Measurements from ENCODE around the gene COL20A1. TPM values are rescaled to one million over a fixed set of nuclear protein-coding genes. Genes with fewer than 3 reads are reported as not detected.

COL20A1 gene
- total and polyA plus RNA-seq, 2 of the 13 experiments (the other 11 are each of a cell fraction or from before 2014, with no cell fraction given) = not detected

DNA sequence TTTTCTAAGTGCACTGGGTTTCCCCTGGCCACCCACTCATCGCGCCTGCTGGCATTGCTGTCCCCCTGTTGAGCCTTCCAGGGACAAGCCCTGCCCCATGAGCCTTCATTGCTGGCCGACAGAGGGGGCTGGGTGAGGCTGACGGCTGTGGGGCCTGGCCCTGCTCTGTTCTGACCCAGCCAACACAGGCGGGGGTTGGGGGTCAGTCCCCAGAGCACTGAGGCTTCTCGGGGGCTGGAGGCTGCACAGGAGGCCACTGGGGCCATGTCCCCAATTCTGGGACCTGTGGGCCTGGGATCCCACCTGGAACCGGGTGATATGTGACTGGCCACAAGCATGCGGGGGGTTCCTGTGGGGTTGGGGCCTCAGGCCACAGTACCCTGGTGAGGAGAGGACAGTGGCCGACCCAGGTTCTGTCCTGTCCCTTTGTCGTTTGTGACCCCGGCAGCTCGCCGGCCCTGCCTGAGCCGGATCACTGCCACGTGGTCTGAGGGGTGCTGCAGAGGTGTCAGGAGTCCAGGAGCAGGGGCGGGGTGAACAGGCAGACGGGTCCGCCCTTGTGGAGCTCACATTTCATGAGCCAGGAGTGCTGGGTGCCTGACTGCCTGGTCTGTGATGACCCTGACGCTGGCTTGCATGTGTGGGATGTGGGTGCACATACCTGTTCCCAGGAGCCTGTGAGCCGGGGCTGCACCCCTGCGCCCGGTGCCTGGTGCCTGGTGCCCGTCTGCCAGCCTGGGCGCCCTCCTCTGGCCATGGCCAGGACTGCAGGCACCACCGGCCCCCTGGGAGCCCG, 2.1 kb upstream of the COL20A1 start (continued):
- TF ChIP-seq FOXP1 (IDR thresholded peaks at IDR 0.05) (no peak), FOXP1 (CRISPR knock-in tag; IDR thresholded peaks at IDR 0.05) (no peak), HNRNPUL1 (IDR thresholded peaks at IDR 0.05; ENCODE audit: low read depth, low read length) (no peak), THYN1 (CRISPR knock-in tag; IDR thresholded peaks at IDR 0.05; ENCODE audit: borderline replicate concordance, low read depth) (no peak), ZSCAN20 (CRISPR knock-in tag; IDR thresholded peaks at IDR 0.05; ENCODE audit: borderline replicate concordance) (0 out of 2 replicates have a peak, but pooled peaks have one; percentile 67), MED1 (CRISPR knock-in tag; IDR thresholded peaks at IDR 0.05) (0 out of 2 replicates have a peak, but pooled peaks have one; percentile 38), SRF (IDR thresholded peaks at IDR 0.05; ENCODE audit: low read depth, low read length) (no peak), SRSF9 (IDR thresholded peaks at IDR 0.05; ENCODE audit: borderline replicate concordance, insufficient read depth, low read depth, low read length, poor library complexity, severe bottlenecking) (no peak), NFYC (CRISPR knock-in tag; IDR thresholded peaks at IDR 0.05) (no peak)
- TF ChIP-seq, protein P1, sequence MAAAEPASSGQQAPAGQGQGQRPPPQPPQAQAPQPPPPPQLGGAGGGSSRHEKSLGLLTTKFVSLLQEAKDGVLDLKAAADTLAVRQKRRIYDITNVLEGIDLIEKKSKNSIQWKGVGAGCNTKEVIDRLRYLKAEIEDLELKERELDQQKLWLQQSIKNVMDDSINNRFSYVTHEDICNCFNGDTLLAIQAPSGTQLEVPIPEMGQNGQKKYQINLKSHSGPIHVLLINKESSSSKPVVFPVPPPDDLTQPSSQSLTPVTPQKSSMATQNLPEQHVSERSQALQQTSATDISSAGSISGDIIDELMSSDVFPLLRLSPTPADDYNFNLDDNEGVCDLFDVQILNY (CRISPR knock-in tag; conservative IDR thresholded peaks at IDR 0.05) = no peak
- TF ChIP-seq, protein P2, sequence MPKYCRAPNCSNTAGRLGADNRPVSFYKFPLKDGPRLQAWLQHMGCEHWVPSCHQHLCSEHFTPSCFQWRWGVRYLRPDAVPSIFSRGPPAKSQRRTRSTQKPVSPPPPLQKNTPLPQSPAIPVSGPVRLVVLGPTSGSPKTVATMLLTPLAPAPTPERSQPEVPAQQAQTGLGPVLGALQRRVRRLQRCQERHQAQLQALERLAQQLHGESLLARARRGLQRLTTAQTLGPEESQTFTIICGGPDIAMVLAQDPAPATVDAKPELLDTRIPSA (CRISPR knock-in tag; IDR thresholded peaks at IDR 0.05; ENCODE audit: borderline replicate concordance) = peak; percentile 6; the same call in 1 of the 2 replicates
- TF ChIP-seq, protein P3, sequence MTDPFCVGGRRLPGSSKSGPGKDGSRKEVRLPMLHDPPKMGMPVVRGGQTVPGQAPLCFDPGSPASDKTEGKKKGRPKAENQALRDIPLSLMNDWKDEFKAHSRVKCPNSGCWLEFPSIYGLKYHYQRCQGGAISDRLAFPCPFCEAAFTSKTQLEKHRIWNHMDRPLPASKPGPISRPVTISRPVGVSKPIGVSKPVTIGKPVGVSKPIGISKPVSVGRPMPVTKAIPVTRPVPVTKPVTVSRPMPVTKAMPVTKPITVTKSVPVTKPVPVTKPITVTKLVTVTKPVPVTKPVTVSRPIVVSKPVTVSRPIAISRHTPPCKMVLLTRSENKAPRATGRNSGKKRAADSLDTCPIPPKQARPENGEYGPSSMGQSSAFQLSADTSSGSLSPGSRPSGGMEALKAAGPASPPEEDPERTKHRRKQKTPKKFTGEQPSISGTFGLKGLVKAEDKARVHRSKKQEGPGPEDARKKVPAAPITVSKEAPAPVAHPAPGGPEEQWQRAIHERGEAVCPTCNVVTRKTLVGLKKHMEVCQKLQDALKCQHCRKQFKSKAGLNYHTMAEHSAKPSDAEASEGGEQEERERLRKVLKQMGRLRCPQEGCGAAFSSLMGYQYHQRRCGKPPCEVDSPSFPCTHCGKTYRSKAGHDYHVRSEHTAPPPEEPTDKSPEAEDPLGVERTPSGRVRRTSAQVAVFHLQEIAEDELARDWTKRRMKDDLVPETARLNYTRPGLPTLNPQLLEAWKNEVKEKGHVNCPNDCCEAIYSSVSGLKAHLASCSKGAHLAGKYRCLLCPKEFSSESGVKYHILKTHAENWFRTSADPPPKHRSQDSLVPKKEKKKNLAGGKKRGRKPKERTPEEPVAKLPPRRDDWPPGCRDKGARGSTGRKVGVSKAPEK (CRISPR knock-in tag; IDR thresholded peaks at IDR 0.05; ENCODE audit: borderline replicate concordance) = 0 out of 2 replicates have a peak, but pooled peaks have one; percentile 25
- TF ChIP-seq, protein P4, sequence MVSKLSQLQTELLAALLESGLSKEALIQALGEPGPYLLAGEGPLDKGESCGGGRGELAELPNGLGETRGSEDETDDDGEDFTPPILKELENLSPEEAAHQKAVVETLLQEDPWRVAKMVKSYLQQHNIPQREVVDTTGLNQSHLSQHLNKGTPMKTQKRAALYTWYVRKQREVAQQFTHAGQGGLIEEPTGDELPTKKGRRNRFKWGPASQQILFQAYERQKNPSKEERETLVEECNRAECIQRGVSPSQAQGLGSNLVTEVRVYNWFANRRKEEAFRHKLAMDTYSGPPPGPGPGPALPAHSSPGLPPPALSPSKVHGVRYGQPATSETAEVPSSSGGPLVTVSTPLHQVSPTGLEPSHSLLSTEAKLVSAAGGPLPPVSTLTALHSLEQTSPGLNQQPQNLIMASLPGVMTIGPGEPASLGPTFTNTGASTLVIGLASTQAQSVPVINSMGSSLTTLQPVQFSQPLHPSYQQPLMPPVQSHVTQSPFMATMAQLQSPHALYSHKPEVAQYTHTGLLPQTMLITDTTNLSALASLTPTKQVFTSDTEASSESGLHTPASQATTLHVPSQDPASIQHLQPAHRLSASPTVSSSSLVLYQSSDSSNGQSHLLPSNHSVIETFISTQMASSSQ (IDR thresholded peaks at IDR 0.05; ENCODE audit: low read depth) = no peak
- TF ChIP-seq, protein P4 (CRISPR knock-in tag; IDR thresholded peaks at IDR 0.05; ENCODE audit: borderline replicate concordance) = no peak
- TF ChIP-seq, protein P5, sequence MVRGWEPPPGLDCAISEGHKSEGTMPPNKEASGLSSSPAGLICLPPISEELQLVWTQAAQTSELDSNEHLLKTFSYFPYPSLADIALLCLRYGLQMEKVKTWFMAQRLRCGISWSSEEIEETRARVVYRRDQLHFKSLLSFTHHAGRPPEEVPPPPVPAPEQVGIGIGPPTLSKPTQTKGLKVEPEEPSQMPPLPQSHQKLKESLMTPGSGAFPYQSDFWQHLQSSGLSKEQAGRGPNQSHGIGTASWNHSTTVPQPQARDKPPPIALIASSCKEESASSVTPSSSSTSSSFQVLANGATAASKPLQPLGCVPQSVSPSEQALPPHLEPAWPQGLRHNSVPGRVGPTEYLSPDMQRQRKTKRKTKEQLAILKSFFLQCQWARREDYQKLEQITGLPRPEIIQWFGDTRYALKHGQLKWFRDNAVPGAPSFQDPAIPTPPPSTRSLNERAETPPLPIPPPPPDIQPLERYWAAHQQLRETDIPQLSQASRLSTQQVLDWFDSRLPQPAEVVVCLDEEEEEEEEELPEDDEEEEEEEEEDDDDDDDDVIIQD (CRISPR knock-in tag; IDR thresholded peaks at IDR 0.05; ENCODE audit: low read depth) = no peak
- TF ChIP-seq, protein P6, sequence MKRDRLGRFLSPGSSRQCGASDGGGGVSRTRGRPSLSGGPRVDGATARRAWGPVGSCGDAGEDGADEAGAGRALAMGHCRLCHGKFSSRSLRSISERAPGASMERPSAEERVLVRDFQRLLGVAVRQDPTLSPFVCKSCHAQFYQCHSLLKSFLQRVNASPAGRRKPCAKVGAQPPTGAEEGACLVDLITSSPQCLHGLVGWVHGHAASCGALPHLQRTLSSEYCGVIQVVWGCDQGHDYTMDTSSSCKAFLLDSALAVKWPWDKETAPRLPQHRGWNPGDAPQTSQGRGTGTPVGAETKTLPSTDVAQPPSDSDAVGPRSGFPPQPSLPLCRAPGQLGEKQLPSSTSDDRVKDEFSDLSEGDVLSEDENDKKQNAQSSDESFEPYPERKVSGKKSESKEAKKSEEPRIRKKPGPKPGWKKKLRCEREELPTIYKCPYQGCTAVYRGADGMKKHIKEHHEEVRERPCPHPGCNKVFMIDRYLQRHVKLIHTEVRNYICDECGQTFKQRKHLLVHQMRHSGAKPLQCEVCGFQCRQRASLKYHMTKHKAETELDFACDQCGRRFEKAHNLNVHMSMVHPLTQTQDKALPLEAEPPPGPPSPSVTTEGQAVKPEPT (CRISPR knock-in tag; IDR thresholded peaks at IDR 0.05; ENCODE audit: low read depth) = peak; percentile 71; the same call in 1 of the 2 replicates
